HG02763 (cell line): ENCODE measurements around the gene UCKL1.
"Not testable (repeated sequence)": the region's sequence is repeated elsewhere in the genome, so short reads cannot be mapped to it uniquely, and the experiment has no call there.

Source experiments
- ATAC-seq: cut with Tn5 transposase; IDR thresholded peaks from one replicate; pipeline ENCODE4 v1.9.1; 2021; ENCODE audit warnings: mild to moderate bottlenecking, moderate library complexity; ENCODE audit not compliant: unreplicated experiment

Gene UCKL1

GRCh38 chr20:63973160-63973479 is 16.9 kb upstream of the UCKL1 start:
- ATAC-seq = no peak

DNA sequence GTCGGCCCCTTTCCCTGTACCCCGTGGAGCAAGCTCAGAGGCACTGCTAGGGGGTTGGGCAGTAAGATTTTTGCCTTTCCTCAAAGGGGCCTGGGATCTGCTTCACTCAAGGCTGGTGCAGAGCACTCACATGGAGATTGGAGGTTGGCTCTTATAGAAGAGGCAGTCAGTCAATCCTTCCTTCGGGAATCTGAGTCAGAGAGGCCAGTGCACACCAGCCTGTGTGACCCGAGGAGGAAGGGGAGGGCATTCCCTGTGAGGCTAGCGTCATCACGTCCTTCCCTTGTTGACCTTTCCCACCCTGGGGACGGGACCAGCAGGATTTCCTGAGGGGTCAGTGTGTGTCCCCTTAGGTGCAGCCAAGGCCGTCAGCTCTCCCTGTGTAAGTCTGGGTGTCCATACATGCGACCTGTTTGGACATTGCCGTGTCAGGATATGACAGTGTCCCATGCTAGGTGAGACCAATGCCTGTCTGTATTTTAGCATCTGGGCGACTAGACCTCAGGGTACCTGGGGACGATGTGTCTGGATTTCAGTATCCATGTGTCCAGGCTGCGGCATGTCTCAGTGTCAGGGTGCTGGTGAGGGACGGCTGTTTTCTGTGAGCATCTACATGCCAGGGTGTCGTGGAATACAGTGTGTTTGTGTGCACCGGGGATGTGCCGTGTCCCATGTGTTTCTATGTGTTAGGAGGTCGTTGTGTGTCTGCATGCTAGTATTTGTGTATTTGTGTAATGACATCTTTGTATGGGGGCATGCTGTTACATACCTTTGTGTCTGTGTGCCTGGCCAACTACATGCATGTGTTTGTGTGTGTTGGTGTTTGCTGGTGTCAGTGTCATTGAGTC is 16.3 kb upstream of the UCKL1 start:
- no peak for ATAC-seq

DNA sequence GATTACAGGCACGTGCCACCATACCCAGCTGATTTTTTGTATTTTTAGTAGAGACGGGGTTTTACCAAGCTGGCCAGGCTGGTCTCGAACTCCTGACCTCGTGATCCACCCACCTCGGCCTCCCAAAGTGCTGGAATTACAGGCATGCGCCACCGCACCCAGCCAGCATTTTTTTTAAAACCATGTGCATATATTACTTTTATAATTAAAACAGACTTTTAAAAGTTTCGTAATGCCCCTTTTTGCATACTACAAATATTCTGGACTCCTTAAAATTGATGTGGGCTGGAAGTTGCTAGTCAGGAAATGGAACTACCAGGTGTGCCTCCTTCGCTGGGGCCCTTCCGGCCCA is 15.7 kb upstream of the UCKL1 start:
- ATAC-seq = not testable (repeated sequence)

- no peak for ATAC-seq
Observed at GRCh38 chr20:63970714-63971431, 14.7 kb upstream of the UCKL1 start.

DNA sequence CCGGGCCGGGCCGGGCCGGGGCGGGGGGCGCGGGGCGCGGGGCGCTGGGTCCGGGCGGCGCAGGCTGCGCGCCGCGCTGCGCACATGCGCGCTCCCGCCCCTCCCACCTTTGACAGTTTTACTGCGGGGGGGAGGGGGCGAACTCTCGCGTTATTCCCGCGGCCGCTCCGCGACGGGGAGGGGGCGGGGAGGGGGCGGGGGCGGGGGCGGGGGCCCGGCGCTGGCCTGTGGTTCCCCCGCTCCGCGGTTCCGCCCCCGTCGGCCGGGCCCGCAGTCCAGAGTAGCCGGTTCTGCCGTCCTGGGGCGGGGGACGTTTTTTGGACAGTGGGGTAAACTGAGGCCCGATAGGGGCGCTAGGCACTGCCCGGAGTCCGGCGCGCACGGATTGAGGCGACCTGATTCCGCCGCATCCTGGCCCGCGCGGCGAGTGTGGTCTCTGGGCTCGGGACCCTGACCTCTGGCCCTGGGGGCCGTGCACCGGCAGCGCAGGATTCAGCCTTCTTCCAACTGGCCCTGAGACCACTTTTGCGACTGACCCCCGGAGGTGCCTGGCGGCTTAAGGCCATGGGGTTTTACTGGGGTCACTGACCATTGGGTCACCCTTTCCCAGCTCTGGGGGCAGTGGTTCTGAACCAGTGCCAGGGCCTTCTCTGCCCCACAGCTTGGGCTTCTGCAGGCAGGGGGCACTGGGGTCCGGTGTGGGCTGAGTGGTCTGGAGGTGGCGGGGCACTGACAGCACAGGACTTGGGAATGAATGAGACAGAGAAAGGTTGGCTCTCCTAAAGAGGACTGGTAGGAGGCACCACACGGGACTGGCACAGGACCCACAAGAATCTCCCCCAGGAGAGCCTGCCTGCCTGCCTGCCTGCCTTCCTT is 13.9 kb upstream of the UCKL1 start, which contains the start of gene ZNF512B:
Gene ZNF512B, minus strand, starts transcription at position 93 of the 876 bp plus-strand sequence. CDS start 1,980 bp downstream, outside the sequence.
- ATAC-seq = no peak

- ATAC-seq = no peak
Observed at GRCh38 chr20:63968928-63969760, 12.9 kb upstream of the UCKL1 start.

DNA sequence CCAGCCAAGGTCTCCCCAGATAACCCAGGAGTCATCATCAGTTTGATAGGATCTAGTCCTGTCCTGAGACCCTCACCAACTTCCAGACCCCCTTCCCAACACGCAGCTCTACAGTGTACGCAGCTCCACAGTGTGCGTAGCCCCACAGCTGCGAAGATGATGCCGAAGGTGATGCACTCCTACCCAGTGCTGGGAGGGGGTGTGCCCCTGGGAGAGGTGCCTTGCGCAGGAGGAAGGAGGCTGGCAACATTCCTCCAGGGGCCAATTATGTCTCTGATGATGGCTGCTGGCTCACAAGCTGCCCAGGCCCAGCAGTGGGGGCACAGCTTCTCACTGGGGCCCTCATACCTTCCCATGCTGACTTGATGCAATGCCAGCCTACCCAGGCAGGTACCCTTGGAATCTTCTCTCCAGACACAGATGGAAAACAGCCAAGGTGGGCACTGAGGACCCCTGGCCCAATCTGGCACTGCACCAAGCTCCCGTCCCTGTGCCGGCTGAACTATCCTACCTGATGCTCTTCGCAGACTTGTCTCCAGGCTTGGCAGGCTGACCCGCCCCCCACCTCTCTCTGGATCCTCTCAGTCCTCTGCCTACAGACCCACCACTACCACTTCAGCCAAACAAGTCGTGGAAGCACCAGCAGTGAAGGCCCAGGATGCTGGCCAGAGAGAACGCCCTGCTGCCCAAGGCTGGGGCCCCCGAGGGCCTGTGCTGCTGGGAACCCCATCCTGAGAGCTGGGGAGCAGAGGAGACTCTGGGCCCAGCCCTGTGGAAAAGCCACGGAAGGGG is 12.1 kb upstream of the UCKL1 start:
- ATAC-seq = no peak

- no peak for ATAC-seq
Observed at GRCh38 chr20:63967330-63968135, 11.3 kb upstream of the UCKL1 start.

DNA sequence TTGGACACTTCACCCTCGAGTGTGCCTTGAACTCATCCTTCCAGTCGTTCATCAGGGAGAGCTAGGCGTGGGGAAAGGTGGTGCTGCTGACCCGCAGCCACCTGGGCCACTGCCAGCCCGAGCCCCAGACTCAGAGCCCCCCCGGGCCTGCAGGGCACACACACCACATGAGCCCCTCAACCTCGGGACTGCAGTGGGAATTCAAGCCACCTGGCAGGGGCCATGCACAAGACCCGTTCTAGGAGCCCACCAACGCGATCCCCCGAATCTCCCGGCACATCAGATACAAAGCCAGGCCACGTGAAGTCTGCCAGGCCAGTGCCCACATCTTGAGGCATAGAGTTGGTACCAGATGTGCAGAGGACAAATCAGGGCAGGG is 10.7 kb upstream of the UCKL1 start:
- ATAC-seq = no peak

GRCh38 chr20:63966172-63966943 is 10.1 kb upstream of the UCKL1 start:
- no peak for ATAC-seq

DNA sequence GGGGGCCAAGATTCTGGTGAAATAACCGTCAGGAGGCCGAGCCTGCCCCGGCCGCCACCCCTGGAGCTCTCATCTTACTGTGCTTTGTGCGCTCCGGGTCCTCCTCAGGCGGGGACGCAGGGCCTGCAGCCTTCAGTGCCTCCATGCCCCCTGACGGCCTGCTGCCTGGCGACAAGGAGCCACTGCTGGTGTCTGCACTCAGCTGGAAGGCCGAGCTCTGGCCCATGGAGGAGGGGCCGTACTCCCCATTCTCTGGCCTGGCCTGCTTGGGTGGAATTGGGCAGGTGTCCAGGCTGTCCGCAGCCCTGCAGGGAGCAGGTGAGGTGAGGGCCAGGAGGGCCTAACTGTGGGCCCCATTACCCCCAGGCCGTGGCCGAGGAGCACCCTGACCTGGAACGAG is 8.2 kb upstream of the UCKL1 start:
- no peak for ATAC-seq

DNA sequence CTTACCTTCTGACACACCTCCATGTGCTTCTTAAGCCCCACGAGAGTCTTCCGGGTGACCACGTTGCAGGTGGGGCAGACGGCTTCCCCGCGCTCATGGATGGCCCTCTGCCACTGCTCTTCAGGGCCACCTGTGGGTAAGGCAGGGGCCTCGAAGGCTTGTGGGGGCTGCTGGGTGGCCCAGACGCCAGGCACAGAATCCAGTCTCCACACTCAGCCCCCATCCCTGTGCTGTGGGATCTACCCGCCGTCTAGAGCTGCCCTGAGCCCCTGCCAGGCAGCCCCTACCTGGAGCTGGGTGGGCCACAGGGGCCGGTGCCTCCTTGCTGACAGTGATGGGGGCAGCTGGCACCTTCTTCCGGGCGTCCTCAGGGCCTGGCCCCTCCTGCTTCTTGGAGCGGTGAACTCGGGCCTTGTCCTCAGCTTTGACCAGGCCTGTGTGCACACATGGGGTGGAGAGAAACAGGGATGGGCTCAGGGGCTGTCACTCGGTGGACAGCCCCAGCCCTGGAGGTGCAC is 7.6 kb upstream of the UCKL1 start:
- ATAC-seq = no peak

- ATAC-seq = no peak
Observed at GRCh38 chr20:63963348-63963741, 7.1 kb upstream of the UCKL1 start.

DNA sequence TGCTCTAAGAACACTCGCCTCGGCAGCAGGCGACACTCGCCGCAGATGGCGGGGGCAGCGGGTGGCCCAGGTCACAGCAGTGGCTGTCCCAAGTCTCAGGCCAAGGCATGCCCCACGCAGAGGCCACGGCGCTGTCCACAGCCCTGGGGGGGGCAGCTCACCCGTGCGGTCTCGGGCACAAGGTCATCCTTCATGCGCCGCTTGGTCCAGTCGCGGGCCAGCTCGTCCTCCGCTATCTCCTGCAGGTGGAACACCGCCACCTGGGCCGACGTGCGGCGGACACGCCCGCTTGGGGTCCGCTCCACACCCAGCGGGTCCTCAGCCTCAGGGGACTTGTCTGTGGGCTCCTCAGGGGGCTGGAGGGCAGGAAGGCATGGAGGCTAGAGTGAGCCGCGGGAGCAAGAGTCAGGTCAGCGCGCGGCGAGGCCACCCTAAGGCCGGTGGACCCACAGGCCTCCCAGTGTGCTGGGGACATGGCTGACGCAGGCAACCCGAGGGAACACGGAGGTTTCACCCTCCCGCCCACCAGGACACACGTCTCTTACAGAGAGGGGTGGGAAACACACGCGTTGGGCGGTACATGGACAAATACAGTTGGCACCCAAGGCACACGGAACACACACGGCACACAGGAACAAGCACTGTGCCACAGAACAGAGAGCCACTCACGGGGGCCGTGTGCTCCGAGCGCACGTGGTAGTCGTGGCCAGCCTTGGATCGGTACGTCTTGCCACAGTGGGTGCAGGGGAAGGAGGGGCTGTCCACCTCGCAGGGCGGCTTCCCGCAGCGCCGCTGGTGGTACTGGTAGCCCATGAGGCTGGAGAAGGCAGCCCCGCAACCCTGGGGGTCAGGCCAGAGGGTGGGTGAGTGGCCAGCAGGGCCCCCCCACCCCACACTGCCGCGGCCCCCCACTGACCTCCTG is 6.5 kb upstream of the UCKL1 start:
- no peak for ATAC-seq

- no peak for ATAC-seq
Observed at GRCh38 chr20:63961664-63962425, 5.6 kb upstream of the UCKL1 start.
